IMR-90 (cell line): Measurements from ENCODE around the gene GALNT17. TPM values are rescaled to one million over a fixed set of nuclear protein-coding genes. Genes with fewer than 3 reads are reported as not detected.

Source experiments
- ATAC-seq: fragments of 200-7000 bp; cut with Tn5 transposase; 2 replicates; pipeline ENCODE4 v1.9.1; 2020; ENCODE audit warnings: low read depth, mild to moderate bottlenecking, moderate library complexity
- BruUV-seq: library from RNA; stranded (reverse); fragments of 400-500 nt; replicated peaks from 2 replicates; lab custom pipeline; 2021; lab: Mats Ljungman, UMichigan
- CTCF ChIA-PET: fragments of 300-600 bp; formaldehyde crosslinking; extraction: SDS; loops from one replicate; lab custom pipeline; 2021; ENCODE audit warnings: antibody characterized with exemption; lab: Yijun Ruan, JAX
- POLR2A ChIA-PET: fragments of 300-600 bp; sonication (Branson Sonifier 250); formaldehyde crosslinking; loops from one replicate; lab custom pipeline; 2022; ENCODE audit warnings: antibody characterized with exemption; ENCODE audit not compliant: unreplicated experiment; lab: Charles Lee
- DNase-seq: peaks from one replicate; pipeline ENCODE4 v3.0.0; 2013
- H2AFZ ChIP-seq: replicated peaks from 2 replicates; pipeline ENCODE3; 2013; ENCODE audit warnings: low read length, mild to moderate bottlenecking; ENCODE audit not compliant: poor library complexity
- H2AK5ac ChIP-seq: 2 replicates; pipeline ENCODE4 v1.6.1; 2013; ENCODE audit warnings: low read depth, low read length, inconsistent platforms
- H2AK9ac ChIP-seq: replicated peaks from 2 replicates; pipeline ENCODE3; 2013; ENCODE audit warnings: mild to moderate bottlenecking, low read depth, low read length, moderate library complexity; ENCODE audit not compliant: poor library complexity
- H2BK120ac ChIP-seq: 2 replicates; pipeline ENCODE4 v1.6.1; 2013; ENCODE audit warnings: low read depth, low read length, inconsistent platforms
- H2BK15ac ChIP-seq: 3 replicates; pipeline ENCODE4 v1.6.1; 2013; ENCODE audit warnings: low read depth, low read length, inconsistent platforms
- H2BK20ac ChIP-seq: 2 replicates; pipeline ENCODE4 v1.6.1; 2013; ENCODE audit warnings: low read depth, mild to moderate bottlenecking, inconsistent platforms, low read length, moderate library complexity
- H2BK5ac ChIP-seq: 2 replicates; pipeline ENCODE4 v1.6.1; 2013; ENCODE audit warnings: mild to moderate bottlenecking, low read depth, low read length, inconsistent platforms; ENCODE audit not compliant: poor library complexity, severe bottlenecking
- H3K14ac ChIP-seq: replicated peaks from 2 replicates; pipeline ENCODE4 v1.6.1; 2013; ENCODE audit warnings: low read depth, low read length, inconsistent platforms
- H3K18ac ChIP-seq: 2 replicates; pipeline ENCODE4 v1.6.1; 2013; ENCODE audit warnings: low read depth, low read length, control low read depth
- H3K23ac ChIP-seq: 2 replicates; pipeline ENCODE4 v1.6.1; 2013; ENCODE audit warnings: low read depth, low read length, inconsistent platforms
- H3K27ac ChIP-seq: 2 replicates; pipeline ENCODE4 v1.5.1; 2013; ENCODE audit warnings: mild to moderate bottlenecking, control low read depth, low read length; ENCODE audit not compliant: insufficient read depth
- H3K27me3 ChIP-seq: 2 replicates; pipeline ENCODE4 v1.6.1; 2013; ENCODE audit warnings: low read length; ENCODE audit not compliant: control insufficient read depth, insufficient read depth
- H3K36me3 ChIP-seq: 2 replicates; pipeline ENCODE4 v1.6.1; 2013; ENCODE audit warnings: low read length, mixed read lengths; ENCODE audit not compliant: control insufficient read depth, insufficient read depth
- H3K4ac ChIP-seq: 2 replicates; pipeline ENCODE4 v1.6.1; 2013; ENCODE audit warnings: low read depth, low read length, inconsistent platforms
- H3K4me1 ChIP-seq: 2 replicates; pipeline ENCODE4 v1.6.1; 2013; ENCODE audit warnings: low read length, mixed read lengths; ENCODE audit not compliant: control insufficient read depth, insufficient read depth
- H3K4me2 ChIP-seq: 2 replicates; pipeline ENCODE4 v1.6.1; 2013; ENCODE audit warnings: low read depth, mild to moderate bottlenecking, control low read depth, low read length, moderate library complexity
- H3K4me3 ChIP-seq: 2 replicates; pipeline ENCODE4 v1.5.1; 2013; ENCODE audit warnings: low read depth, mild to moderate bottlenecking, control low read depth, low read length, moderate library complexity; ENCODE audit not compliant: insufficient read depth
- H3K56ac ChIP-seq: 2 replicates; pipeline ENCODE4 v1.6.1; 2013; ENCODE audit warnings: low read length, inconsistent platforms; ENCODE audit not compliant: insufficient read depth; ENCODE audit errors: extremely low read depth
- H3K79me1 ChIP-seq, 2 experiments: 2 replicates each; pipeline ENCODE4 v1.6.1; 2013; ENCODE audit warnings: low read length in 2 of 2, inconsistent platforms in 1 of 2, low read depth in 1 of 2
- H3K9ac ChIP-seq: 2 replicates; pipeline ENCODE4 v1.6.1; 2013; ENCODE audit warnings: low read depth, low read length, control low read depth
- H3K9me1 ChIP-seq: 2 replicates; pipeline ENCODE4 v1.6.1; 2013; ENCODE audit warnings: low read length, inconsistent platforms; ENCODE audit not compliant: insufficient read depth
- H3K9me3 ChIP-seq: 2 replicates; pipeline ENCODE4 v1.6.1; 2013; ENCODE audit warnings: low read length; ENCODE audit not compliant: control insufficient read depth, insufficient read depth
- H4K20me1 ChIP-seq: 2 replicates; pipeline ENCODE4 v1.6.1; 2013; ENCODE audit warnings: low read length, inconsistent platforms; ENCODE audit not compliant: insufficient read depth
- H4K5ac ChIP-seq: 2 replicates; pipeline ENCODE4 v1.6.1; 2013; ENCODE audit warnings: mild to moderate bottlenecking, low read depth, low read length, control low read depth
- H4K8ac ChIP-seq, 2 experiments: 2 replicates each; pipeline ENCODE4 v1.6.1; 2013; ENCODE audit warnings: low read depth in 2 of 2, low read length in 2 of 2, control low read depth in 1 of 2, inconsistent platforms in 1 of 2
- H4K91ac ChIP-seq: 2 replicates; pipeline ENCODE4 v1.6.1; 2013; ENCODE audit warnings: low read depth, low read length, inconsistent platforms; ENCODE audit not compliant: insufficient read depth
- BHLHE40 ChIP-seq: fragments of 150-350 bp; IDR thresholded peaks from 2 replicates; pipeline ENCODE4 v1.6.1; 2016; ENCODE audit warnings: mild to moderate bottlenecking, low read depth, low read length
- CEBPB ChIP-seq: IDR thresholded peaks from 2 replicates; pipeline ENCODE4 v1.6.1; 2012; ENCODE audit warnings: low read depth, low read length, improper control_type of control experiment
- CHD1 ChIP-seq: IDR thresholded peaks from 2 replicates; pipeline ENCODE4 v1.6.1; 2012; ENCODE audit warnings: low read depth, low read length, improper control_type of control experiment
- CTCF ChIP-seq: conservative IDR thresholded peaks from 2 replicates; pipeline ENCODE4 v1.5.1; 2012; ENCODE audit warnings: mild to moderate bottlenecking, low read depth, low read length, improper control_type of control experiment
- FOS ChIP-seq: fragments of 150-350 bp; IDR thresholded peaks from 2 replicates; pipeline ENCODE4 v1.6.1; 2016; ENCODE audit warnings: low read depth, low read length
- MAFK ChIP-seq: IDR thresholded peaks from 2 replicates; pipeline ENCODE4 v1.6.1; 2012; ENCODE audit warnings: low read depth, low read length, improper control_type of control experiment
- MAZ ChIP-seq: IDR thresholded peaks from 2 replicates; pipeline ENCODE4 v1.6.1; 2012; ENCODE audit warnings: low read depth, mild to moderate bottlenecking, low read length, improper control_type of control experiment, moderate library complexity, borderline replicate concordance
- MXI1 ChIP-seq: IDR thresholded peaks from 2 replicates; pipeline ENCODE4 v1.6.1; 2012; ENCODE audit warnings: low read depth, mild to moderate bottlenecking, low read length, moderate library complexity, borderline replicate concordance
- NFE2L2 ChIP-seq: fragments of 150-350 bp; IDR thresholded peaks from 2 replicates; pipeline ENCODE4 v1.6.1; 2016; ENCODE audit warnings: low read depth, mild to moderate bottlenecking, low read length
- POLR2A ChIP-seq: IDR thresholded peaks from 2 replicates; pipeline ENCODE4 v1.6.1; 2012; ENCODE audit warnings: mild to moderate bottlenecking, low read depth, low read length
- RAD21 ChIP-seq: IDR thresholded peaks from 2 replicates; pipeline ENCODE4 v1.6.1; 2012; ENCODE audit warnings: low read length, improper control_type of control experiment
- RCOR1 ChIP-seq: IDR thresholded peaks from 2 replicates; pipeline ENCODE4 v1.6.1; 2012; ENCODE audit warnings: mild to moderate bottlenecking, low read length, improper control_type of control experiment; ENCODE audit not compliant: insufficient replicate concordance
- RFX5 ChIP-seq: IDR thresholded peaks from 2 replicates; pipeline ENCODE4 v1.8.0; 2012; ENCODE audit warnings: low read depth, mild to moderate bottlenecking, low read length, moderate library complexity
- SMC3 ChIP-seq: fragments of 150-350 bp; IDR thresholded peaks from 2 replicates; pipeline ENCODE4 v1.6.1; 2016; ENCODE audit warnings: low read depth, mild to moderate bottlenecking, antibody characterized with exemption, low read length, moderate library complexity
- WGBS, 2 experiments: methylation state at CpG; one replicate each; pipeline versions ENCODE4 v1.1.5 to v1.1.7; 2013; ENCODE audit warnings: missing lambda C conversion rate in 2 of 2; ENCODE audit not compliant: insufficient read length in 1 of 2; ENCODE audit errors: extremely low coverage in 2 of 2; 5-methylcytosine and 5-hydroxymethylcytosine counted together
- dilution Hi-C: fragments of 300-500 bp; cut with HindIII; formaldehyde crosslinking; loops from one replicate; pipeline ENCODE4 v1.14.3; 2018; ENCODE audit warnings: low sequenced_read_pairs; ENCODE audit not compliant: unreplicated experiment
- in situ Hi-C: fragments of 300-500 bp; cut with MboI; formaldehyde crosslinking; loops from 3 replicates; pipeline ENCODE4 v1.14.3; 2019; ENCODE audit warnings: low sequenced_read_pairs, inconsistent platforms, mixed read lengths
- intact Hi-C: fragments of 100-400 bp; cut with micrococcal nuclease; formaldehyde crosslinking; loops from 2 replicates; pipeline ENCODE4 v1.10.0; 2022
- polyA plus RNA-seq, 3 experiments: library from polyadenylated mRNA; depleted of rRNA; stranded (reverse); fragments of >200 nt; gene quantifications; 2 replicates each; pipeline ENCODE4 v1.2.3, GENCODE V29; 2012; ENCODE audit warnings: low replicate concordance in 1 of 3
- total RNA-seq: library from RNA; depleted of rRNA; stranded (reverse); fragments of >200 nt; gene quantifications from 2 replicates; pipeline ENCODE4 v1.2.3, GENCODE V29; 2012
- TF ChIP-seq, protein P1 (sequence below): fragments of 150-350 bp; IDR thresholded peaks from 2 replicates; pipeline ENCODE4 v1.6.1; 2016; ENCODE audit warnings: low read depth, mild to moderate bottlenecking, low read length, moderate library complexity, borderline replicate concordance
- TF ChIP-seq, protein P2 (sequence below): fragments of 150-350 bp; IDR thresholded peaks from 2 replicates; pipeline ENCODE4 v1.6.1; 2017; ENCODE audit warnings: mild to moderate bottlenecking, antibody characterized with exemption, low read length, low read depth

GALNT17 gene
- total and polyA plus RNA-seq, 2 of the 4 experiments (the other 2 are of a cell fraction) = not detected

GRCh38 chr7:71652510-71652909 is 520.6 kb downstream of the GALNT17 start:
- Histone ChIP-seq H3K27ac (no peak overlapping the region), H3K23ac (no peak overlapping the region), H3K4ac (no peak overlapping the region), H2BK15ac (no peak overlapping the region), H2BK120ac (no peak overlapping the region), H2AK9ac (no peak overlapping the region), H3K18ac (no peak overlapping the region), H2BK5ac (no peak overlapping the region), H3K4me1 (no peaks in the 10 kb centered on the region), H3K27me3 (no peaks in the 10 kb centered on the region), H3K36me3 (no peaks in the 10 kb centered on the region), H4K91ac (no peak overlapping the region), H4K20me1 (no peaks in the 10 kb centered on the region), H2BK20ac (no peak overlapping the region), H3K79me1 (no peaks in the 10 kb centered on the region), H3K9ac (no peak overlapping the region), H3K9me3 (peaks cover 23% of the 10 kb centered on the region), H3K9me1 (no peaks in the 10 kb centered on the region), H4K5ac (no peak overlapping the region), H2AK5ac (no peak overlapping the region), H3K4me2 (no peak overlapping the region), H4K8ac (no peak overlapping the region), H2AFZ (no peak overlapping the region), H3K14ac (no peak overlapping the region), H3K4me3 (no peak overlapping the region), H3K56ac (no peak overlapping the region)
- in situ Hi-C loops (no loop called here), intact Hi-C loops (no loop called here), dilution Hi-C loops (no loop called here)
- ATAC-seq (no peak), DNase-seq (no peak)
- no CpG with 5 or more reads among the region's 8 CpGs for WGBS, 2 experiments
- ChIA-PET CTCF (no interaction called here), POLR2A (no interaction called here)
- BruUV-seq = no TSS peak
- TF ChIP-seq FOS (no peak), SMC3 (no peak), RFX5 (no peak), CEBPB (no peak), RCOR1 (no peak), MAZ (no peak), RAD21 (no peak), CTCF (no peak), BHLHE40 (no peak), CHD1 (no peak), POLR2A (no peak), MXI1 (no peak), MAFK (no peak), NFE2L2 (no peak)
- TF ChIP-seq, protein P1, sequence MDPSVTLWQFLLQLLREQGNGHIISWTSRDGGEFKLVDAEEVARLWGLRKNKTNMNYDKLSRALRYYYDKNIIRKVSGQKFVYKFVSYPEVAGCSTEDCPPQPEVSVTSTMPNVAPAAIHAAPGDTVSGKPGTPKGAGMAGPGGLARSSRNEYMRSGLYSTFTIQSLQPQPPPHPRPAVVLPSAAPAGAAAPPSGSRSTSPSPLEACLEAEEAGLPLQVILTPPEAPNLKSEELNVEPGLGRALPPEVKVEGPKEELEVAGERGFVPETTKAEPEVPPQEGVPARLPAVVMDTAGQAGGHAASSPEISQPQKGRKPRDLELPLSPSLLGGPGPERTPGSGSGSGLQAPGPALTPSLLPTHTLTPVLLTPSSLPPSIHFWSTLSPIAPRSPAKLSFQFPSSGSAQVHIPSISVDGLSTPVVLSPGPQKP = no peak
- TF ChIP-seq, protein P2, sequence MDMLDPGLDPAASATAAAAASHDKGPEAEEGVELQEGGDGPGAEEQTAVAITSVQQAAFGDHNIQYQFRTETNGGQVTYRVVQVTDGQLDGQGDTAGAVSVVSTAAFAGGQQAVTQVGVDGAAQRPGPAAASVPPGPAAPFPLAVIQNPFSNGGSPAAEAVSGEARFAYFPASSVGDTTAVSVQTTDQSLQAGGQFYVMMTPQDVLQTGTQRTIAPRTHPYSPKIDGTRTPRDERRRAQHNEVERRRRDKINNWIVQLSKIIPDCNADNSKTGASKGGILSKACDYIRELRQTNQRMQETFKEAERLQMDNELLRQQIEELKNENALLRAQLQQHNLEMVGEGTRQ = no peak
